Omental fat pad (tissue), 4 donors: ENCODE data around the gene KSR2. TPM values are rescaled to one million over a fixed set of nuclear protein-coding genes. Genes with fewer than 3 reads are reported as not detected.

Source experiments
- ATAC-seq: fragments of 150-250 bp; one replicate; pipeline ENCODE4 v1.9.1; 2016; ENCODE audit warnings: mild to moderate bottlenecking, moderate library complexity; ENCODE audit not compliant: low FRiP score
- DNase-seq: peaks from one replicate; pipeline ENCODE4 v3.0.0-alpha.2; 2019; ENCODE audit warnings: low spot score
- total RNA-seq, 4 donors: library from RNA; depleted of rRNA; stranded (reverse); fragments of >200 nt; gene quantifications; one replicate each; pipeline ENCODE4 v1.1.0, GENCODE V29; 2016
- TF ChIP-seq, protein P1 (sequence below), 3 donors: fragments of 450-650 bp; IDR thresholded peaks; one replicate each; pipeline ENCODE4 v1.5.1; 2016 to 2017; ENCODE audit warnings: antibody characterized with exemption in 3 of 3, mild to moderate bottlenecking in 3 of 3, moderate library complexity in 2 of 3

Gene KSR2
- total RNA-seq, 4 donors from 2014 or later = under 0.01 to 0.16 (median under 0.01) TPM; not detected in 1

GRCh38 chr12:117417004-117417403 lies 551.8 kb downstream of the KSR2 start:
- TF ChIP-seq, protein P1, sequence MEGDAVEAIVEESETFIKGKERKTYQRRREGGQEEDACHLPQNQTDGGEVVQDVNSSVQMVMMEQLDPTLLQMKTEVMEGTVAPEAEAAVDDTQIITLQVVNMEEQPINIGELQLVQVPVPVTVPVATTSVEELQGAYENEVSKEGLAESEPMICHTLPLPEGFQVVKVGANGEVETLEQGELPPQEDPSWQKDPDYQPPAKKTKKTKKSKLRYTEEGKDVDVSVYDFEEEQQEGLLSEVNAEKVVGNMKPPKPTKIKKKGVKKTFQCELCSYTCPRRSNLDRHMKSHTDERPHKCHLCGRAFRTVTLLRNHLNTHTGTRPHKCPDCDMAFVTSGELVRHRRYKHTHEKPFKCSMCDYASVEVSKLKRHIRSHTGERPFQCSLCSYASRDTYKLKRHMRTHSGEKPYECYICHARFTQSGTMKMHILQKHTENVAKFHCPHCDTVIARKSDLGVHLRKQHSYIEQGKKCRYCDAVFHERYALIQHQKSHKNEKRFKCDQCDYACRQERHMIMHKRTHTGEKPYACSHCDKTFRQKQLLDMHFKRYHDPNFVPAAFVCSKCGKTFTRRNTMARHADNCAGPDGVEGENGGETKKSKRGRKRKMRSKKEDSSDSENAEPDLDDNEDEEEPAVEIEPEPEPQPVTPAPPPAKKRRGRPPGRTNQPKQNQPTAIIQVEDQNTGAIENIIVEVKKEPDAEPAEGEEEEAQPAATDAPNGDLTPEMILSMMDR (IDR thresholded peaks at IDR 0.05) = no peak
- DNase-seq = no peak
- no peak for ATAC-seq

GRCh38 chr12:117412465-117413188 lies 556.2 kb downstream of the KSR2 start:
- ATAC-seq (no peak), DNase-seq (no peak)
- TF ChIP-seq, protein P1 (IDR thresholded peaks at IDR 0.05) = no peak

GRCh38 chr12:117409286-117409685 lies 559.5 kb downstream of the KSR2 start:
- TF ChIP-seq, protein P1 (IDR thresholded peaks at IDR 0.05) = no peak
- peak; percentile 49 for ATAC-seq
- no peak for DNase-seq

DNA sequence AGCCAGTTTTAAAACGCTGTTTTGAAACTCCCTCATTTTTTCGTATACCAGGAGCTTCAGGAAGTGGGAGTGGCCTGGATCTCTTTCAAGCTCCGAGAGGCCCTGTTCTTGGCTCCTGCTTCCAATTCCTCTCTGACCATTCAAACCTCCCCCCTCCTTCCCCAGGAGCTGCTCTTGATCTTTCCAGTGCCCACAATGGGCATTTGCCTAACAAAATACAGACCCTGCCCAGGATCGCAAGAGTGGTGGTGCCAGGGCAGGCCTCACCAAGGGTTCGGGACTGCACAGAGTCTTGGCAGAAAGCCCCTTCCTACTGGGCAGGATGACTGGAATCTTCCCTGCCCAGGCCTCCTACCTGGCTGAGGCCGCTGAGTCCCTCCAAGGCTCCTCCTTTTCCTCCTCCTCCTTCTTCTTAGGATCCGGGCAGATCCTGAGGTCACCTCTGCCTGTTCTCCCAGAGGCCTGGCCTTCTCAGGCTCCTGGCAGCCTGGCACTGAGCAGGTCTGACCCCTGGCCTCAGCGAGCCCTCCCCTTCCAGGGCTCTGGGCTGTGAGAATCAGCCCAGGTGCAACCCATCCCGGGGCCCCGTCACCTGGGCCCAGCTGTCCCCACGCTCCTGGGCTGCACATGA lies 560.5 kb downstream of the KSR2 start:
- no peak for DNase-seq
- ATAC-seq = peak; percentile 46
- TF ChIP-seq, protein P1 (IDR thresholded peaks at IDR 0.05) = no peak

GRCh38 chr12:117404940-117405339 lies 563.9 kb downstream of the KSR2 start:
- no peak for ATAC-seq
- TF ChIP-seq, protein P1 (IDR thresholded peaks at IDR 0.05) = no peak

GRCh38 chr12:117404203-117404853 lies 564.5 kb downstream of the KSR2 start:
- TF ChIP-seq, protein P1 (IDR thresholded peaks at IDR 0.05) = no peak
- ATAC-seq (no peak), DNase-seq (no peak)

More at GRCh38 chr12:117404940-117405339, 563.9 kb downstream of the KSR2 start:
- DNase-seq = no peak
